HG03135 (cell line): Measurements from ENCODE around the gene GDPD5.

Source experiments
- ATAC-seq: cut with Tn5 transposase; IDR thresholded peaks from one replicate; pipeline ENCODE4 v1.9.1; 2021; ENCODE audit warnings: mild to moderate bottlenecking, moderate library complexity; ENCODE audit not compliant: unreplicated experiment

The GDPD5 gene

GRCh38 chr11:75406338-75406777, 119.4 kb downstream of the GDPD5 start:
- no peak for ATAC-seq

- no peak for ATAC-seq
Observed at GRCh38 chr11:75403983-75404658, 121.6 kb downstream of the GDPD5 start.

GRCh38 chr11:75403037-75403436, 122.7 kb downstream of the GDPD5 start:
- ATAC-seq, result no peak

- ATAC-seq, result no peak
Observed at GRCh38 chr11:75402002-75402773, 123.6 kb downstream of the GDPD5 start.

GRCh38 chr11:75400146-75400865, 125.4 kb downstream of the GDPD5 start:
- peak; percentile 7 for ATAC-seq

GRCh38 chr11:75399344-75400145, 126.2 kb downstream of the GDPD5 start, which contains the start of gene RPS3:
Gene RPS3 (plus strand): TSS chr11:75399518. CDS start chr11:75399548, 30 bp downstream.
- peak; percentile 88 for ATAC-seq

- no peak for ATAC-seq
Observed at GRCh38 chr11:75398906-75399305, 126.8 kb downstream of the GDPD5 start.

- no peak for ATAC-seq
Observed at GRCh38 chr11:75394085-75394840, 131.5 kb downstream of the GDPD5 start.

GRCh38 chr11:75389925-75390324, 135.8 kb downstream of the GDPD5 start:
- ATAC-seq, result no peak

- ATAC-seq, result no peak
Observed at GRCh38 chr11:75389276-75389605, 136.5 kb downstream of the GDPD5 start.

- no peak for ATAC-seq
Observed at GRCh38 chr11:75388386-75389275, 137.1 kb downstream of the GDPD5 start.

GRCh38 chr11:75387736-75388294, 137.9 kb downstream of the GDPD5 start:
- ATAC-seq, result no peak

GRCh38 chr11:75386942-75387630, 138.7 kb downstream of the GDPD5 start:
- no peak for ATAC-seq
